GM13977 (cell line): ENCODE measurements around the gene ZSWIM8.

Experiments
- DNase-seq: peaks from one replicate; pipeline ENCODE4 v3.0.0; 2012; ENCODE audit warnings: low spot score
- CTCF ChIP-seq: IDR thresholded peaks from 2 replicates; pipeline ENCODE4 v1.5.1; 2012; ENCODE audit warnings: mild to moderate bottlenecking, control low read depth; ENCODE audit not compliant: insufficient read depth; ENCODE audit errors: extremely low read depth, missing control alignments
- in situ Hi-C: fragments of 300-500 bp; cut with MboI; formaldehyde crosslinking; loops from one replicate; pipeline ENCODE4 v1.12.0; 2022; ENCODE audit warnings: low sequenced_read_pairs, low pct_unique_long_range_greater_than_20kb, mixed read lengths, inconsistent platforms; ENCODE audit not compliant: unreplicated experiment

Gene ZSWIM8

GRCh38 chr10:73850211-73850610 is 64.8 kb downstream of the ZSWIM8 start:
- in situ Hi-C loops: no loop called here
- no peak for TF ChIP-seq CTCF
- DNase-seq: no peak

GRCh38 chr10:73850863-73851461 is 65.6 kb downstream of the ZSWIM8 start:
- in situ Hi-C loops: no loop called here
- TF ChIP-seq CTCF: no peak
- no peak for DNase-seq
